Uterus (tissue), 4 donors: Measurements from ENCODE around the gene SLC6A19. TPM values are rescaled to one million over a fixed set of nuclear protein-coding genes. Genes with fewer than 3 reads are reported as not detected.

Experiments used
- DNase-seq, 2 donors: peaks; one replicate each; pipeline ENCODE4 v3.0.0-alpha.2; 2019 to 2020
- H3K27ac ChIP-seq, 2 donors: fragments of 200-600 bp; sonication (generic); 1 replicate in 1 of 2; 2 replicates in 1 of 2; pipeline ENCODE4 v1.5.1; 2016 to 2018
- H3K27me3 ChIP-seq, 2 donors: fragments of 200-600 bp; sonication (generic); one replicate each; pipeline ENCODE4 v1.5.1; 2018 to 2019; ENCODE audit warnings: control low read depth in 1 of 2
- H3K36me3 ChIP-seq, 2 donors: fragments of 200-600 bp; sonication (generic); one replicate each; pipeline ENCODE4 v1.5.1; 2019; ENCODE audit warnings: control low read depth in 1 of 2
- H3K4me1 ChIP-seq, 2 donors: fragments of 200-600 bp; sonication (generic); one replicate each; pipeline ENCODE4 v1.5.1; 2018 to 2019; ENCODE audit warnings: control low read depth in 1 of 2
- H3K4me3 ChIP-seq, 2 donors: fragments of 200-600 bp; sonication (generic); 1 replicate in 1 of 2; 2 replicates in 1 of 2; pipeline ENCODE4 v1.5.1; 2018 to 2019; ENCODE audit warnings: mild to moderate bottlenecking in 1 of 2
- H3K9me3 ChIP-seq, 2 donors: fragments of 200-600 bp; sonication (generic); one replicate each; pipeline ENCODE4 v1.5.1; 2019; ENCODE audit warnings: control low read depth in 1 of 2
- POLR2A ChIP-seq, 2 donors: fragments of 450-650 bp; IDR thresholded peaks; one replicate each; pipeline ENCODE4 v1.6.1; 2016; ENCODE audit warnings: antibody characterized with exemption in 2 of 2, mild to moderate bottlenecking in 1 of 2, moderate library complexity in 1 of 2
- intact Hi-C: fragments of 100-400 bp; cut with DNase I; formaldehyde crosslinking; loops from one replicate; pipeline ENCODE4 v1.15.1; 2023; ENCODE audit warnings: low total_unique reads
- total RNA-seq, 4 donors: library from RNA; depleted of rRNA in 3 of 4; stranded (reverse); fragments of >200 nt in 3 of 4; gene quantifications; one replicate each; pipeline versions ENCODE4 v1.1.0 to v1.2.4, GENCODE V29; 2014 to 2023
- TF ChIP-seq, protein P1 (sequence below), 4 experiments: fragments of 200-600 bp in 2 of 4; fragments of 450-650 bp in 2 of 4; sonication (generic) in 2 of 4; IDR thresholded peaks; one replicate each; pipeline ENCODE4 v1.5.1; 2016 to 2019; ENCODE audit warnings: antibody characterized with exemption in 4 of 4, mild to moderate bottlenecking in 2 of 4, moderate library complexity in 1 of 4
- donor health status: DM: yes; HTN: yes; CAD: no.

The SLC6A19 gene
- total RNA-seq, 4 donors from 2014 or later, result under 0.01 TPM; not detected in 3

- DNase-seq, result no peak
- H3K36me3 ChIP-seq, result no peaks in the 10 kb centered on the region
- no peaks in the 10 kb centered on the region for H3K4me1 ChIP-seq
- TF ChIP-seq POLR2A (IDR thresholded peaks at IDR 0.05), result no peak
- TF ChIP-seq, protein P1, sequence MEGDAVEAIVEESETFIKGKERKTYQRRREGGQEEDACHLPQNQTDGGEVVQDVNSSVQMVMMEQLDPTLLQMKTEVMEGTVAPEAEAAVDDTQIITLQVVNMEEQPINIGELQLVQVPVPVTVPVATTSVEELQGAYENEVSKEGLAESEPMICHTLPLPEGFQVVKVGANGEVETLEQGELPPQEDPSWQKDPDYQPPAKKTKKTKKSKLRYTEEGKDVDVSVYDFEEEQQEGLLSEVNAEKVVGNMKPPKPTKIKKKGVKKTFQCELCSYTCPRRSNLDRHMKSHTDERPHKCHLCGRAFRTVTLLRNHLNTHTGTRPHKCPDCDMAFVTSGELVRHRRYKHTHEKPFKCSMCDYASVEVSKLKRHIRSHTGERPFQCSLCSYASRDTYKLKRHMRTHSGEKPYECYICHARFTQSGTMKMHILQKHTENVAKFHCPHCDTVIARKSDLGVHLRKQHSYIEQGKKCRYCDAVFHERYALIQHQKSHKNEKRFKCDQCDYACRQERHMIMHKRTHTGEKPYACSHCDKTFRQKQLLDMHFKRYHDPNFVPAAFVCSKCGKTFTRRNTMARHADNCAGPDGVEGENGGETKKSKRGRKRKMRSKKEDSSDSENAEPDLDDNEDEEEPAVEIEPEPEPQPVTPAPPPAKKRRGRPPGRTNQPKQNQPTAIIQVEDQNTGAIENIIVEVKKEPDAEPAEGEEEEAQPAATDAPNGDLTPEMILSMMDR (IDR thresholded peaks at IDR 0.05), result no peak
- no peaks in the 10 kb centered on the region for H3K27me3 ChIP-seq
- H3K4me3 ChIP-seq, result no peak overlapping the region
- intact Hi-C loops, result no loop called here
- H3K9me3 ChIP-seq, result no peaks in the 10 kb centered on the region
- no peak overlapping the region for H3K27ac ChIP-seq
These were observed 27.8 kb upstream of the SLC6A19 start for GRCh38 chr5:1173485-1174070.

GRCh38 chr5:1174122-1174936 lies 27.1 kb upstream of the SLC6A19 start:
- H3K4me3 ChIP-seq, result no peak overlapping the region
- intact Hi-C loops, result no loop called here
- no peaks in the 10 kb centered on the region for H3K27me3 ChIP-seq
- TF ChIP-seq, protein P1 (IDR thresholded peaks at IDR 0.05), result peak; percentile 42 to 57 (median 47)
- TF ChIP-seq POLR2A (IDR thresholded peaks at IDR 0.05), result no peak
- no peak overlapping the region for H3K27ac ChIP-seq
- H3K4me1 ChIP-seq, result no peaks in the 10 kb centered on the region
- H3K9me3 ChIP-seq, result no peaks in the 10 kb centered on the region
- no peaks in the 10 kb centered on the region for H3K36me3 ChIP-seq
- DNase-seq, result peak; percentile 25 to 34

GRCh38 chr5:1175015-1175414 lies 26.4 kb upstream of the SLC6A19 start:
- no peak overlapping the region for H3K27ac ChIP-seq
- H3K4me3 ChIP-seq, result no peak overlapping the region
- no peaks in the 10 kb centered on the region for H3K4me1 ChIP-seq
- no peaks in the 10 kb centered on the region for H3K9me3 ChIP-seq
- TF ChIP-seq POLR2A (IDR thresholded peaks at IDR 0.05), result no peak
- no peak for DNase-seq
- H3K27me3 ChIP-seq, result no peaks in the 10 kb centered on the region
- intact Hi-C loops, result no loop called here
- no peaks in the 10 kb centered on the region for H3K36me3 ChIP-seq

DNA sequence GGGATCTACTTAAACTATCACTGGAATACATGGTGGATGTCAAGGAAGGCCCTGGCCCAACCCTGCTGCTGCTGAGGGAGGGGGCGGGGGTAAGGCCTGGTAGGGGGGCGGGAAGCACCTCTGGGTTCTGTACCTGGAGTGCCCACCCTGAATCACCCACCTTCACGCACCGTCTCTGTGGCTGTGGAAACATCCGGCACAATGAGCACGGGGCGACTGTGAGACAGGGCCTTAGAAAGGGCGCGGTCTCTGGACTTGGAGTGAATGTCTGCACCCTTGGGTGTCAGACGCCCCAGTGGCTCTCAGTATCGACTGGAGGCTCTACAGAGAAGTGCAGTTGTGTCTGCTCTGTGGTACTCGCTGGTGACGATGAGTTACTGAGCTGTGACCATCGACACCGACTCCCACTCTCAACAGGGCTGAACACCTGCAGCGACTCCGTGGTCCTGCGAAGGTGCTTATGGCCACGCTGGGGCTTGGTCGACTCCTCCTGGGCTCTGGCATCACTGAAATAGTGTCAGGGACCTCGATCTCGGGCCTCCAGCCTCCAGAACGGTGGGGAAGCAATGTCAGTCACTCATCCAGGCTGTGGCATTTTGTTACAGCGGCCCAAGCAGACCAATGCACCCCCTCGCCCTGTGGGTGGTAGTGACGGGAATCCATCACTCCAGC lies 25.5 kb upstream of the SLC6A19 start:
- Histone ChIP-seq H3K4me1 (no peaks in the 10 kb centered on the region), H3K27ac (no peak overlapping the region), H3K4me3 (no peak overlapping the region), H3K9me3 (no peaks in the 10 kb centered on the region), H3K27me3 (no peaks in the 10 kb centered on the region), H3K36me3 (no peaks in the 10 kb centered on the region)
- intact Hi-C loops, result no loop called here
- TF ChIP-seq, protein P1 (IDR thresholded peaks at IDR 0.05), result no peak
- no peak for TF ChIP-seq POLR2A (IDR thresholded peaks at IDR 0.05)
- no peak for DNase-seq

GRCh38 chr5:1176473-1177391 lies 24.7 kb upstream of the SLC6A19 start:
- Histone ChIP-seq H3K9me3 (no peaks in the 10 kb centered on the region), H3K27me3 (no peaks in the 10 kb centered on the region), H3K27ac (no peak overlapping the region), H3K4me1 (no peaks in the 10 kb centered on the region), H3K4me3 (no peak overlapping the region), H3K36me3 (no peaks in the 10 kb centered on the region)
- TF ChIP-seq POLR2A (IDR thresholded peaks at IDR 0.05), result no peak
- TF ChIP-seq, protein P1 (IDR thresholded peaks at IDR 0.05), result no peak
- intact Hi-C loops, result no loop called here
- DNase-seq, result no peak
